Measurements from ENCODE around the gene GTPBP10. TPM values are rescaled to one million over a fixed set of nuclear protein-coding genes. Genes with fewer than 3 reads are reported as not detected.

GTPBP10 gene
- total and polyA plus RNA-seq, 9 of the 15 experiments (the other 6 are each of a cell fraction or from before 2014, with no cell fraction given) = 34.6 to 89.8 (median 76.4) TPM

- TF ChIP-seq HDAC3 (IDR thresholded peaks at IDR 0.05; ENCODE audit: borderline replicate concordance, partially characterized antibody) (peak; percentile 34), FOXA1 (IDR thresholded peaks at IDR 0.05; ENCODE audit: borderline replicate concordance) (no peak), SRSF7 (optimal IDR thresholded peaks at IDR 0.05; ENCODE audit: low read depth, low read length) (no peak), ZNF282 (CRISPR knock-in tag; IDR thresholded peaks at IDR 0.05) (no peak), TSC22D4 (tag; IDR thresholded peaks at IDR 0.05) (no peak), CUX1 (CRISPR knock-in tag; IDR thresholded peaks at IDR 0.05) (no peak), ZNF277 (CRISPR knock-in tag; IDR thresholded peaks at IDR 0.05; ENCODE audit: borderline replicate concordance) (no peak), ZNF707 (CRISPR knock-in tag; conservative IDR thresholded peaks at IDR 0.05) (no peak), PRMT5 (CRISPR knock-in tag; IDR thresholded peaks at IDR 0.05) (no peak), CEBPZ (IDR thresholded peaks at IDR 0.05; ENCODE audit: borderline replicate concordance, low read depth, low read length) (no peak), STAT5B (CRISPR knock-in tag; IDR thresholded peaks at IDR 0.05) (no peak), TCF7 (IDR thresholded peaks at IDR 0.05; ENCODE audit: borderline replicate concordance) (no peak), RBM34 (IDR thresholded peaks at IDR 0.05; ENCODE audit: borderline replicate concordance, insufficient read depth, low read length) (no peak), DIDO1 (tag; IDR thresholded peaks at IDR 0.05; ENCODE audit: low read depth) (peak; percentile 17; the same call in 1 of the 2 replicates), MEIS2 (IDR thresholded peaks at IDR 0.05; ENCODE audit: partially characterized antibody) (no peak), BRD9 (IDR thresholded peaks at IDR 0.05; ENCODE audit: low read depth, partially characterized antibody) (no peak), NFYB (IDR thresholded peaks at IDR 0.05; ENCODE audit: extremely low read depth, insufficient read length) (no peak)
Measured at GRCh38 chr7:90403174-90404113, 56.9 kb downstream of the GTPBP10 start, which contains the start of gene CLDN12 (continued).
